ENCODE measurements around the gene KRTAP17-1.

Gene KRTAP17-1

DNA sequence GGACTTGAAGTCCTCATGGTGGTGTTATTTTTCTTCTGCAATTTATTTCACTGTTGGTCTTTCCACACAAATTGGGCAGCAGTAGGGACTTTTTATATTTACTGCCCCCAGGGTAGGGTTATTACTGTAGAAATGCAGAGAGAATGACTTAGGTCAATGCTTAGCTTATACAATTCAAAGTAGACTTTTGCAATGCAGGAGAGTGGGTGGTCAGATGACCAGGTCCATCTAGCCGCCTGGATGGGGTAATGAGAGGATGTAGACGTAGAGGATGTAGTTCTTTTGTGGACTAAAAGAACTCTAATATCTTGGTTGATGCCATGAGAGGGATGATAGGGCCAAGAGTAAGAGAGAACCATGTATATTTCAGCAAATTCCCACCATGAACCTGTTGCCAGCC lies 2.7 kb upstream of the KRTAP17-1 start:
- TF ChIP-seq POLR2AphosphoS5 (IDR thresholded peaks at IDR 0.05; ENCODE audit: low read depth, low read length) (no peak), TAF1 (IDR thresholded peaks at IDR 0.05; ENCODE audit: borderline replicate concordance, low read depth, low read length) (no peak), POLR2A (IDR thresholded peaks at IDR 0.05; ENCODE audit: low read depth, low read length) (no peak)
- DNase-seq (ENCODE audit: insufficient read length): no peak
- FAIRE-seq: no peak

DNA sequence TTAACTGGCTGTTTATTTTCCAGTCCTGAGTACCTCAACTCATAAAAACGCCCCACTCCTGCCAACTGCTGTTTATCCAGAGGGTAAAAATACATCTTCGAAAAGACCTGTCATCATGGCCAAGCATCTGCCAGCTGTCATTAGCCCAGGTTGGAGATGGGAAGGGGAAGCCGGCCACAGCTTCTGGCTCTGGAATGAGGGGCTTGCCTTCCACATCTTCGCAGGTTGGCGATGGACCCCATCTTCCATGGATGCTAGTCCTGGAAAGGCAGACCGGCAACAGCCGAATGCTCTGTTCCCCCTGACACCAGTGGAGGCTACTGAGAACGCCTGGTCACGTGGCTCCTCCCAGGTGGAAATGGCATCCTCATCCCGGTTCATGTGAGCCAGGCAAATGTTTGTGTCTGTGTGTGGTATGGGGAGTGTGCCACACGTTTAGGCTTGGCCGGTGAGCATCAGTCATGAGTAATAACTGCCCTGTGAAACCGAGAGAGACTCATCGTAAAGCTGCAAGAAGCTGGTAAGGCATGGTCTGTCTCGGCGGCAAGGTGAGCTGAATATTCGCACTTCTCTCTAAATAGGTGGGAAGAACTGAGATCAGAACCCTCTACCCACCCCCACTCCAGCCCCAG lies 420 bp upstream of the KRTAP17-1 start:
- FAIRE-seq: no peak
- TF ChIP-seq TAF1 (IDR thresholded peaks at IDR 0.05; ENCODE audit: borderline replicate concordance, low read depth, low read length): no peak
- TF ChIP-seq POLR2A (IDR thresholded peaks at IDR 0.05; ENCODE audit: low read depth, low read length): no peak
- TF ChIP-seq POLR2AphosphoS5 (IDR thresholded peaks at IDR 0.05; ENCODE audit: low read depth, low read length): no peak
- no peak for DNase-seq (ENCODE audit: insufficient read length)

GRCh38 chr17:41311111-41311510 lies 4.4 kb downstream of the KRTAP17-1 start:
- DNase-seq (ENCODE audit: insufficient read length) (no peak), FAIRE-seq (no peak)
- TF ChIP-seq POLR2AphosphoS5 (IDR thresholded peaks at IDR 0.05; ENCODE audit: low read depth, low read length): no peak

DNA sequence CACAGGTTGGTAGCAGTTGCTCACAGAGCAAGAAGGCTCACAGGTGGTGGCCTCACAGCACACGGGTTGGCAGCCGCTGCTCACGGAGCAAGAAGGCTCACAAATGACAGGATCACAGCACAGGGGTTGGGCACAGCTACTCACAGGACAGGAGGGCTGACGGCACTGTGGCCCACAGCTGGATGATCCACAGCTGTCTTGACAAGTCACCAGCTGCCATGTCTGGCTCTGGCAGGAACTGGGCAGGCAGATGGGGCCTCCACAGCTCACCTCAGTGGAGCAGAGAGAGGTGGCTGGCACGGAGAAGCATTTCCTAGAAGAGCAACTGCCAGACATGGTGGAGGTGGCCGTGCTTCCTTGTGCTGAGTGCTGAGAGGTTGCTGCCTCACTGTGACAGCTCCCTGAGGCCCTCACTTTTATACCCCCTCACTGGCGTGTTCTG lies 6.6 kb downstream of the KRTAP17-1 start, which contains the start of gene KRTAP16-1:
KRTAP16-1 (minus strand) TSS at position 392 of the 442 bp plus-strand sequence; CDS start at position 336, 56 bp downstream.
- FAIRE-seq (no peak), DNase-seq (ENCODE audit: insufficient read length) (no peak)
- TF ChIP-seq POLR2AphosphoS5 (IDR thresholded peaks at IDR 0.05; ENCODE audit: low read depth, low read length) (no peak), TAF1 (IDR thresholded peaks at IDR 0.05; ENCODE audit: borderline replicate concordance, low read depth, low read length) (no peak), POLR2A (IDR thresholded peaks at IDR 0.05; ENCODE audit: low read depth, low read length) (no peak)

- DNase-seq (ENCODE audit: insufficient read length) (no peak), FAIRE-seq (no peak)
- TF ChIP-seq POLR2A (IDR thresholded peaks at IDR 0.05; ENCODE audit: low read depth, low read length): no peak
- TF ChIP-seq POLR2AphosphoS5 (IDR thresholded peaks at IDR 0.05; ENCODE audit: low read depth, low read length): no peak
- TF ChIP-seq TAF1 (IDR thresholded peaks at IDR 0.05; ENCODE audit: borderline replicate concordance, low read depth, low read length): no peak
Observed at GRCh38 chr17:41308251-41308917, 7.1 kb downstream of the KRTAP17-1 start.

GRCh38 chr17:41307647-41308046 lies 7.9 kb downstream of the KRTAP17-1 start:
- DNase-seq (ENCODE audit: insufficient read length) (no peak), FAIRE-seq (no peak)
- TF ChIP-seq POLR2AphosphoS5 (IDR thresholded peaks at IDR 0.05; ENCODE audit: low read depth, low read length): no peak
- no peak for TF ChIP-seq POLR2A (IDR thresholded peaks at IDR 0.05; ENCODE audit: low read depth, low read length)
- TF ChIP-seq TAF1 (IDR thresholded peaks at IDR 0.05; ENCODE audit: borderline replicate concordance, low read depth, low read length): no peak

GRCh38 chr17:41304091-41304490 lies 11.4 kb downstream of the KRTAP17-1 start:
- TF ChIP-seq POLR2A (IDR thresholded peaks at IDR 0.05; ENCODE audit: low read depth, low read length) (no peak), POLR2AphosphoS5 (IDR thresholded peaks at IDR 0.05; ENCODE audit: low read depth, low read length) (no peak), TAF1 (IDR thresholded peaks at IDR 0.05; ENCODE audit: borderline replicate concordance, low read depth, low read length) (no peak)
- FAIRE-seq: no peak
- no peak for DNase-seq (ENCODE audit: insufficient read length)

DNA sequence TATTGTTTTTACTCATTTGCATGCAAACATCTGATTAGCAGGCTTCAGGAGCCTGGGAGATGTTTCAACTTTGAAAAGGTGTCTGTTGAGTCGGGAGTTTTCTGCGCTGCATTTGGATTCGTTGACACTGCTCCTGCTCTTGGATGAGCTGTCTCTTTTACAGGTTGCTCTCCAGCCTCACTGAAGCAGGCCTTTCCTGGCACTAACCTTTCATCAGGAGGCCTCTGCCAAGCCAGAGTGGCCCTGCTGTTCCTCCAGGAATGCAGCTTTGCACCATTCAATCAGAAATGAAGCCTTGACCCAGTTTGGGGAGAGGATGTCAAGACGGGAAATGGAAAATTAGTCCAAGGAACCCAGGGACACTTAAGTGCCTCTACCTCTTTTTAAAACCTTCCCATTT lies 12.5 kb downstream of the KRTAP17-1 start:
- no peak for FAIRE-seq
- TF ChIP-seq POLR2A (IDR thresholded peaks at IDR 0.05; ENCODE audit: low read depth, low read length) (no peak), TAF1 (IDR thresholded peaks at IDR 0.05; ENCODE audit: borderline replicate concordance, low read depth, low read length) (no peak), POLR2AphosphoS5 (IDR thresholded peaks at IDR 0.05; ENCODE audit: low read depth, low read length) (no peak)
- DNase-seq (ENCODE audit: insufficient read length): no peak

DNA sequence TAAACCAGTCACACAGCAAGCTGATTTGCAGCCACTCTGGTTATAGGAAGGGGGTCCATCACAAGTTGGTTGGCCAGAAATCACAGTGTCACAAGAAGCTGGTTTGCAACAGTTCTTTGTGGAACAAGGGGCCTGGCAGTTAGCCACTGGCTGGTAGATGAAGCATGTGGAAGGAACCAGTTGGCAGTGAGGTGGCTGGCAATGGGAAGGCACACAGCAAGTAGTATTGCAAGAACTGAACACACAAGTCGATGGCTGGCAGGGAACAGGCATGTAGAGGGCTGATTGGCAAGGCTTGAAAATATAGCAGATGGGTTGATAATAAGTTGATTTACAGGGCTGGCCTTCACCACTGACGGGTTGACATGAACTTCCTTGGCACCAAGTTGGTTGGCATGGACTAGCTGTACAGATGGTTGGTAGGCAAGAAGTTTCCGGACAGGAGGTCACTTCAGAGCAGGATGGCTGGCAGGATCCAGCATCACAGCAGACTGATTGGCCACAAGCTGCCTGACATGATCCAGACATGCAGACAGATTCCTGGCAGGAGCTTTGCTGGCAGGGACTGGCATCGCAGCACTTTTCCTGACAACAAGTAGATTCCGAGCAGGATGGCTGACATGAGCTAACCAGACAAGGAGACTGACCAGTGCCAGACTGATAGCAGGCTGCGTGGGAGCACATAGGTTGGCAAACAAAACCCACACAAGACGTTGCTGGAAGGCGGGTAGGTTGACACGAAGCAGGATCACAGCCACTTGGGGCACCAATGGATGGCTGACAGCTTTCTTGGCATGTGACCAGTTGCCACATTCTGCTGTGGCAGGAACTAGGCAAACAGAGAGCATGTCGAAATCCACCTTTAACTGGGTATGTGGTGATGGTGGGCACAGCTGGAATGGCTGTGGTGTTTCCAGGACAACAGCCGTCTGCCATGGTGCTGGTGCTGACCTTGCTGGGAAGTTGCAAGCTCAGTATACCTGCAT lies 13.3 kb downstream of the KRTAP17-1 start, which contains the start of gene KRTAP29-1:
KRTAP29-1 (minus strand) TSS at position 936 of the 986 bp plus-strand sequence; CDS start at position 936, 0 bp downstream.
- TF ChIP-seq POLR2AphosphoS5 (IDR thresholded peaks at IDR 0.05; ENCODE audit: low read depth, low read length) (no peak), TAF1 (IDR thresholded peaks at IDR 0.05; ENCODE audit: borderline replicate concordance, low read depth, low read length) (no peak), POLR2A (IDR thresholded peaks at IDR 0.05; ENCODE audit: low read depth, low read length) (no peak)
- FAIRE-seq (no peak), DNase-seq (ENCODE audit: insufficient read length) (no peak)

- FAIRE-seq (no peak), DNase-seq (ENCODE audit: insufficient read length) (no peak)
- no peak for TF ChIP-seq POLR2A (IDR thresholded peaks at IDR 0.05; ENCODE audit: low read depth, low read length)
Observed at GRCh38 chr17:41301204-41301790, 14.2 kb downstream of the KRTAP17-1 start.
